Measurements from ENCODE around the gene FBXW8.

- TF ChIP-seq TCF4 (CRISPR knock-in tag; IDR thresholded peaks at IDR 0.05; ENCODE audit: borderline replicate concordance) (no peak), PATZ1 (CRISPR knock-in tag; IDR thresholded peaks at IDR 0.05; ENCODE audit: borderline replicate concordance) (no peak), ESRRG (CRISPR knock-in tag; IDR thresholded peaks at IDR 0.05) (no peak), ZNF565 (CRISPR knock-in tag; conservative IDR thresholded peaks at IDR 0.05; ENCODE audit: low read depth) (no peak)
Measured at GRCh38 chr12:117073611-117074010, 162.9 kb downstream of the FBXW8 start.
